Activated T-cell treated with anti-CD3 and anti-CD28 coated beads for 1 hour (primary cell): ENCODE results near the gene MATCAP1.

Experiments
- DNase-seq: peaks from one replicate; pipeline ENCODE4 v3.0.0-alpha.2; 2020; ENCODE audit warnings: low read depth

Gene MATCAP1

GRCh38 chr16:67170949-67171649 lies 12.7 kb downstream of the MATCAP1 start:
- DNase-seq, result no peak

- DNase-seq, result no peak
These were observed 13.4 kb downstream of the MATCAP1 start, which contains the start of gene NOL3 for GRCh38 chr16:67170168-67170948. Gene NOL3, plus strand, starts transcription at chr16:67170538.

GRCh38 chr16:67169642-67170167 lies 14.1 kb downstream of the MATCAP1 start:
- peak; percentile 41 for DNase-seq

- DNase-seq, result no peak
These were observed 14.7 kb downstream of the MATCAP1 start for GRCh38 chr16:67169011-67169451.

- DNase-seq, result no peak
These were observed 16.2 kb downstream of the MATCAP1 start for GRCh38 chr16:67167588-67167987.

GRCh38 chr16:67166598-67167168 lies 17.1 kb downstream of the MATCAP1 start:
- DNase-seq, result no peak

- no peak for DNase-seq
These were observed 17.6 kb downstream of the MATCAP1 start for GRCh38 chr16:67166110-67166547.

GRCh38 chr16:67165121-67166078 lies 18.4 kb downstream of the MATCAP1 start:
- no peak for DNase-seq

- DNase-seq, result no peak
These were observed 19.1 kb downstream of the MATCAP1 start, which contains the start of gene HSF4 for GRCh38 chr16:67164599-67165061. Gene HSF4, plus strand, starts transcription at chr16:67164745. Its CDS starts 67 bp downstream, at chr16:67164812.

GRCh38 chr16:67163999-67164558 lies 19.7 kb downstream of the MATCAP1 start:
- no peak for DNase-seq

GRCh38 chr16:67163164-67163998 lies 20.4 kb downstream of the MATCAP1 start:
- DNase-seq, result no peak

GRCh38 chr16:67162506-67163163 lies 21.1 kb downstream of the MATCAP1 start:
- DNase-seq, result no peak

GRCh38 chr16:67161595-67162058 lies 22.1 kb downstream of the MATCAP1 start:
- no peak for DNase-seq

GRCh38 chr16:67158637-67159600 lies 24.8 kb downstream of the MATCAP1 start:
- peak; percentile 71 for DNase-seq

- DNase-seq, result no peak
These were observed 25.7 kb downstream of the MATCAP1 start for GRCh38 chr16:67157892-67158635.

- DNase-seq, result no peak
These were observed 26.5 kb downstream of the MATCAP1 start for GRCh38 chr16:67157106-67157748.
